ENCODE results near the gene GNAQ. TPM values are rescaled to one million over a fixed set of nuclear protein-coding genes. Genes with fewer than 3 reads are reported as not detected.

The GNAQ gene
- total RNA-seq, 1 experiment from 2014 or later: 48.6 TPM

GRCh38 chr9:78031893-78032729 lies 500 bp upstream of the GNAQ start:
- H3K36me3 Mint-ChIP-seq (ENCODE audit: insufficient read depth in 1 of 3, low read depth in 3 of 3): no peaks in the 10 kb centered on the region; a peak in 1 of 7 replicates
- H2BK12ac ChIP-seq (ENCODE audit: insufficient read length, low read depth, low read length): no peak overlapping the region
- no peaks in the 10 kb centered on the region for H3K79me1 ChIP-seq (ENCODE audit: insufficient read depth, low read depth, low read length, poor library complexity, severe bottlenecking)
- peak overlapping the region; percentile 31 for H3K9ac ChIP-seq (ENCODE audit: extremely low read depth, insufficient read length, low read length)
- no peak overlapping the region for H4K91ac ChIP-seq (ENCODE audit: insufficient read length, low read depth, low read length)
- peaks cover 2% of the 10 kb centered on the region; the same call in 1 of the 2 replicates for H3K27me3 Mint-ChIP-seq (ENCODE audit: low read depth)
- peaks cover 0 to 2% of the 10 kb centered on the region in 2 experiments; a peak in 2 of 5 replicates for H3K9me3 Mint-ChIP-seq
- no peaks in the 10 kb centered on the region for H3K9me3 ChIP-seq (ENCODE audit: control insufficient read depth, low read depth, low read length)
- peaks cover 10% of the 10 kb centered on the region for H3K23me2 ChIP-seq (ENCODE audit: insufficient read length, low read depth, low read length, poor library complexity, severe bottlenecking)
- H2BK15ac ChIP-seq (ENCODE audit: low read depth, low read length): no peak overlapping the region
- peak overlapping the region; percentile 95 to 98 (median 96) for H3K27ac Mint-ChIP-seq
- no peak for TF ChIP-seq CTCF (conservative IDR thresholded peaks at IDR 0.05)
- H3K27ac ChIP-seq (ENCODE audit: insufficient read length, low read depth, low read length): no peak overlapping the region
- H3K27me3 ChIP-seq (ENCODE audit: insufficient read depth, low read length): no peaks in the 10 kb centered on the region
- H4K5ac ChIP-seq (ENCODE audit: insufficient read length, low read depth, low read length): no peak overlapping the region
- no peak overlapping the region for H3K4ac ChIP-seq (ENCODE audit: low read depth, low read length)
- peaks cover 37 to 38% of the 10 kb centered on the region in 2 experiments for H3K4me1 Mint-ChIP-seq
- no peak overlapping the region for H3K56ac ChIP-seq (ENCODE audit: insufficient read length, low read depth, low read length)
- no peak overlapping the region for H2BK5ac ChIP-seq (ENCODE audit: insufficient read length, low read length)
- no peak overlapping the region for H3K23ac ChIP-seq (ENCODE audit: insufficient read length, low read depth, low read length)
- H3K14ac ChIP-seq (ENCODE audit: insufficient read depth, low read length): peak overlapping the region; percentile 58
- no peak overlapping the region for H2BK120ac ChIP-seq (ENCODE audit: low read depth, low read length, poor library complexity, severe bottlenecking)
- no peaks in the 10 kb centered on the region for H4K20me1 ChIP-seq (ENCODE audit: control insufficient read depth, insufficient read depth, insufficient read length)
- peaks cover 4% of the 10 kb centered on the region; the same call in 1 of the 2 replicates for H3K4me1 ChIP-seq (ENCODE audit: insufficient read depth, low read length)
- peak overlapping the region; percentile 40 for H2AFZ ChIP-seq (ENCODE audit: low read length)
- H2AK5ac ChIP-seq (ENCODE audit: insufficient read length, low read length): no peak overlapping the region
- H3K4me2 ChIP-seq (ENCODE audit: insufficient read depth, insufficient read length, low read length): peak overlapping the region; percentile 82
- H3K79me2 ChIP-seq (ENCODE audit: insufficient read depth, low read length): peaks cover 14% of the 10 kb centered on the region; the same call in 1 of the 2 replicates
- H3T11ph ChIP-seq (ENCODE audit: low read length): no peak overlapping the region
- H2BK20ac ChIP-seq (ENCODE audit: low read depth, low read length, poor library complexity, severe bottlenecking): no peak overlapping the region
- DNase-seq: peak; percentile 88
- no peak overlapping the region for H4K8ac ChIP-seq (replicated peaks; ENCODE audit: insufficient read length, low read depth, low read length)
- H3K4me3 Mint-ChIP-seq: peak overlapping the region; percentile 83 to 97
- H3K18ac ChIP-seq (ENCODE audit: insufficient read length, low read depth, low read length): no peak overlapping the region
- WGBS (ENCODE audit: extremely low coverage, insufficient read length, low lambda C conversion rate): no CpG with 5 or more reads among the region's 95 CpGs
